GM12878 (cell line): ENCODE measurements around the gene DCC.

Experiments
- CBX5 ChIP-seq: sonication (generic); IDR thresholded peaks from 2 replicates; pipeline ENCODE4 v1.6.1; 2016; ENCODE audit warnings: low read depth, moderate library complexity, mild to moderate bottlenecking, inconsistent platforms
- CREM ChIP-seq: IDR thresholded peaks from 2 replicates; pipeline ENCODE4 v1.6.1; 2014; ENCODE audit warnings: antibody characterized with exemption, low read depth
- CTCF ChIP-seq, 3 experiments: IDR thresholded peaks in 2 of 3; conservative IDR thresholded peaks in 1 of 3; 2 replicates each; pipeline ENCODE4 v1.5.1; 2011; ENCODE audit warnings: low read depth in 3 of 3, low read length in 3 of 3, mild to moderate bottlenecking in 3 of 3, control low read depth in 2 of 3, moderate library complexity in 2 of 3, inconsistent platforms in 1 of 3, mixed read lengths in 1 of 3; ENCODE audit not compliant: control insufficient read depth in 2 of 3, insufficient read depth in 1 of 3; ENCODE audit errors: extremely low read depth in 1 of 3
- KDM1A ChIP-seq: fragments of 200-600 bp; sonication (generic); IDR thresholded peaks from 2 replicates; pipeline ENCODE4 v1.6.1; 2016; ENCODE audit warnings: borderline replicate concordance
- WRNIP1 ChIP-seq: IDR thresholded peaks from 2 replicates; pipeline ENCODE4 v1.6.1; 2011; ENCODE audit warnings: low read depth, low read length, improper control_type of control experiment, borderline replicate concordance

- no peak for TF ChIP-seq CBX5
- no peak for TF ChIP-seq CREM
- TF ChIP-seq KDM1A, result no peak
- no peak for TF ChIP-seq CTCF (IDR thresholded peaks at IDR 0.05 in 2 of 3, conservative IDR thresholded peaks at IDR 0.05 in 1 of 3; ENCODE audit: control insufficient read depth in 2 of 3, extremely low read depth in 1 of 3, insufficient read depth in 1 of 3, low read depth in 3 of 3, low read length in 3 of 3)
- TF ChIP-seq WRNIP1, result no peak
These were observed 740.7 kb downstream of the DCC start for GRCh38 chr18:53080687-53081086.
